GM12878 (cell line): Measurements from ENCODE around the gene RGS19. TPM values are rescaled to one million over a fixed set of nuclear protein-coding genes. Genes with fewer than 3 reads are reported as not detected.

Source experiments
- ATAC-seq: fragments of 200-7000 bp; cut with Tn5 transposase; 3 replicates; pipeline ENCODE4 v1.9.1; 2020; ENCODE audit warnings: mild to moderate bottlenecking, moderate library complexity
- BruUV-seq: library from RNA; stranded (reverse); fragments of 400-500 nt; replicated peaks from 2 replicates; lab custom pipeline; 2021; lab: Mats Ljungman, UMichigan
- CTCF ChIA-PET: fragments of 300-600 bp; sonication (Branson Sonifier 250); formaldehyde crosslinking; extraction: SDS; loops from one replicate; lab custom pipeline; 2021; ENCODE audit warnings: inconsistent platforms; lab: Yijun Ruan, JAX
- POLR2A ChIA-PET: fragments of 350-600 bp; formaldehyde crosslinking; extraction: SDS; loops from one replicate; lab custom pipeline; 2021; ENCODE audit warnings: inconsistent platforms; lab: Charles Lee
- RAD21 ChIA-PET: fragments of 300-600 bp; sonication (Branson Sonifier 250); formaldehyde crosslinking; loops from one replicate; lab custom pipeline; 2023; ENCODE audit warnings: antibody characterized with exemption; ENCODE audit not compliant: unreplicated experiment; lab: Charles Lee
- SMC1A ChIA-PET: fragments of 300-600 bp; sonication (Branson Sonifier 250); formaldehyde crosslinking; loops from one replicate; lab custom pipeline; 2023; ENCODE audit not compliant: unreplicated experiment, uncharacterized antibody; lab: Charles Lee
- DNase-seq: peaks from one replicate; pipeline ENCODE4 v3.0.0-alpha.2; 2011; ENCODE audit warnings: low read depth, low spot score
- FAIRE-seq: peaks from 3 replicates; lab custom pipeline; 2011; peaks lifted over from hg19 to GRCh38; lab: Jason Lieb, UNC
- H2AFZ ChIP-seq: 2 replicates; pipeline ENCODE4 v1.6.0; 2011; ENCODE audit warnings: low read depth, low read length, control low read depth; ENCODE audit not compliant: control insufficient read depth
- H3K27ac ChIP-seq: 2 replicates; pipeline ENCODE4 v1.5.1; 2011; ENCODE audit warnings: control low read depth; ENCODE audit not compliant: control insufficient read depth, insufficient read depth
- H3K27me3 ChIP-seq, 2 experiments: replicated peaks in 1 of 2; 2 replicates each; pipeline versions ENCODE4 v1.6.0 to v1.6.1; 2011; ENCODE audit warnings: low read length in 1 of 2; ENCODE audit not compliant: control insufficient read depth in 2 of 2, insufficient read depth in 2 of 2
- H3K36me3 ChIP-seq, 2 experiments: 2 replicates each; pipeline ENCODE4 v1.5.1; 2011; ENCODE audit warnings: low read length in 1 of 2; ENCODE audit not compliant: control insufficient read depth in 2 of 2, insufficient read depth in 2 of 2
- H3K4me1 ChIP-seq: 2 replicates; pipeline ENCODE4 v1.6.1; 2011; ENCODE audit warnings: mild to moderate bottlenecking, low read length, moderate library complexity, mixed read lengths; ENCODE audit not compliant: control insufficient read depth, insufficient read depth
- H3K4me2 ChIP-seq: 2 replicates; pipeline ENCODE4 v1.6.0; 2011; ENCODE audit warnings: control low read depth; ENCODE audit not compliant: control insufficient read depth, insufficient read depth
- H3K4me3 ChIP-seq: fragments of 200-600 bp; sonication (generic); 2 replicates; pipeline ENCODE4 v1.5.1; 2016
- H3K79me2 ChIP-seq: 2 replicates; pipeline ENCODE4 v1.6.0; 2011; ENCODE audit warnings: low read length; ENCODE audit not compliant: control insufficient read depth, insufficient read depth
- H3K9ac ChIP-seq: 2 replicates; pipeline ENCODE4 v1.8.0; 2011; ENCODE audit warnings: low read length, control low read depth, mixed read lengths; ENCODE audit not compliant: control insufficient read depth, insufficient read depth
- H3K9me3 ChIP-seq: replicated peaks from 3 replicates; pipeline ENCODE4 v1.5.1; 2011; ENCODE audit warnings: mild to moderate bottlenecking, low read length; ENCODE audit not compliant: control insufficient read depth, insufficient read depth
- H4K20me1 ChIP-seq: 2 replicates; pipeline ENCODE4 v1.6.0; 2011; ENCODE audit not compliant: control insufficient read depth, insufficient read depth
- CREM ChIP-seq: IDR thresholded peaks from 2 replicates; pipeline ENCODE4 v1.6.1; 2014; ENCODE audit warnings: antibody characterized with exemption, low read depth
- ESRRA ChIP-seq: IDR thresholded peaks from 2 replicates; pipeline ENCODE4 v1.6.1; 2012; ENCODE audit warnings: mild to moderate bottlenecking, low read length, improper control_type of control experiment
- MEF2A ChIP-seq: IDR thresholded peaks from 2 replicates; pipeline ENCODE4 v1.6.1; 2011; ENCODE audit warnings: low read depth, mild to moderate bottlenecking, low read length, moderate library complexity; ENCODE audit not compliant: insufficient read depth
- NR2C2 ChIP-seq: IDR thresholded peaks from 2 replicates; pipeline ENCODE4 v1.6.1; 2011; ENCODE audit warnings: borderline replicate concordance, low read depth; ENCODE audit not compliant: control insufficient read depth, insufficient read length
- POU2F2 ChIP-seq: IDR thresholded peaks from 3 replicates; pipeline ENCODE4 v1.6.1; 2011; ENCODE audit warnings: low read depth, mild to moderate bottlenecking, low read length, borderline replicate concordance
- RUNX3 ChIP-seq: IDR thresholded peaks from 2 replicates; pipeline ENCODE4 v1.6.1; 2012; ENCODE audit warnings: low read length, inconsistent platforms
- SP1 ChIP-seq: IDR thresholded peaks from one replicate; pipeline ENCODE4 v1.6.1; 2011; ENCODE audit warnings: low read depth, low read length
- SREBF1 ChIP-seq: IDR thresholded peaks from 2 replicates; pipeline ENCODE4 v1.6.1; 2012; ENCODE audit warnings: mild to moderate bottlenecking, low read length
- STAT1 ChIP-seq: fragments of 450-650 bp; conservative IDR thresholded peaks from 2 replicates; pipeline ENCODE4 v1.6.1; 2014; ENCODE audit warnings: antibody characterized with exemption, mild to moderate bottlenecking
- TARDBP ChIP-seq: IDR thresholded peaks from 2 replicates; pipeline ENCODE4 v1.6.1; 2016; ENCODE audit warnings: borderline replicate concordance
- YY1 ChIP-seq: IDR thresholded peaks from 2 replicates; pipeline ENCODE4 v1.6.1; 2011; ENCODE audit warnings: low read depth, mild to moderate bottlenecking, low read length
- WGBS: methylation state at CpG from one replicate; pipeline ENCODE4 v1.1.6; 2016; ENCODE audit warnings: low lambda C conversion rate; ENCODE audit not compliant: insufficient replicate concordance, insufficient coverage; ENCODE audit errors: missing lambda C conversion rate; 5-methylcytosine and 5-hydroxymethylcytosine counted together
- in situ Hi-C: fragments of 300-500 bp; cut with MboI; formaldehyde crosslinking; loops from 9 replicates; pipeline ENCODE4 v1.14.3; 2018; ENCODE audit warnings: mixed read lengths
- intact Hi-C: fragments of 100-400 bp; cut with micrococcal nuclease; formaldehyde crosslinking; loops from one replicate; pipeline ENCODE4 v1.14.2; 2022; ENCODE audit not compliant: unreplicated experiment
- polyA plus RNA-seq, 11 experiments: library from polyadenylated mRNA; depleted of rRNA in 4 of 11; unstranded in 6 of 11; stranded (reverse) in 5 of 11; fragments of >200 nt; fragmentation: Nextera tagmentation in 4 of 11; fragmentation: Illumina TruSeq in 1 of 11; extraction: Ambion mirVana in 4 of 11; extraction: Trizol in 1 of 11; gene quantifications; 1 replicate in 1 of 11; 2 replicates in 10 of 11; pipeline versions ENCODE4 v1.2.1 to v1.2.3, GENCODE V29; 2011 to 2016; ENCODE audit warnings: inconsistent platforms in 2 of 11, missing spikeins in 2 of 11, low read depth in 1 of 11
- total RNA-seq, 4 experiments: library from RNA; depleted of rRNA in 3 of 4; stranded (reverse); fragments of >200 nt in 3 of 4; fragmentation: Illumina TruSeq in 1 of 4; extraction: Trizol in 1 of 4; gene quantifications; 2 replicates each; pipeline versions ENCODE4 v1.2.1 to v1.2.3, GENCODE V29; 2013 to 2021
- TF ChIP-seq, protein P1 (sequence below): fragments of 450-650 bp; conservative IDR thresholded peaks from 2 replicates; pipeline ENCODE4 v1.6.1; 2017; ENCODE audit warnings: mild to moderate bottlenecking, moderate library complexity
- TF ChIP-seq, protein P2 (sequence below): fragments of 450-650 bp; formaldehyde crosslinking; IDR thresholded peaks from 2 replicates; pipeline ENCODE4 v1.5.0; 2022; ENCODE audit warnings: mild to moderate bottlenecking, missing genetic modification characterization
- TF ChIP-seq, protein P3 (sequence below): fragments of 450-650 bp; IDR thresholded peaks from 2 replicates; pipeline ENCODE4 v1.6.1; 2017; ENCODE audit warnings: mild to moderate bottlenecking
- TF ChIP-seq, protein P4 (sequence below): IDR thresholded peaks from 2 replicates; pipeline ENCODE4 v1.6.1; 2012; ENCODE audit warnings: low read depth, low read length, improper control_type of control experiment

The RGS19 gene
- total and polyA plus RNA-seq, 10 of the 15 experiments (the other 5 are each of a cell fraction or from before 2014, with no cell fraction given), result 0.82 to 62.4 (median 39.8) TPM

DNA sequence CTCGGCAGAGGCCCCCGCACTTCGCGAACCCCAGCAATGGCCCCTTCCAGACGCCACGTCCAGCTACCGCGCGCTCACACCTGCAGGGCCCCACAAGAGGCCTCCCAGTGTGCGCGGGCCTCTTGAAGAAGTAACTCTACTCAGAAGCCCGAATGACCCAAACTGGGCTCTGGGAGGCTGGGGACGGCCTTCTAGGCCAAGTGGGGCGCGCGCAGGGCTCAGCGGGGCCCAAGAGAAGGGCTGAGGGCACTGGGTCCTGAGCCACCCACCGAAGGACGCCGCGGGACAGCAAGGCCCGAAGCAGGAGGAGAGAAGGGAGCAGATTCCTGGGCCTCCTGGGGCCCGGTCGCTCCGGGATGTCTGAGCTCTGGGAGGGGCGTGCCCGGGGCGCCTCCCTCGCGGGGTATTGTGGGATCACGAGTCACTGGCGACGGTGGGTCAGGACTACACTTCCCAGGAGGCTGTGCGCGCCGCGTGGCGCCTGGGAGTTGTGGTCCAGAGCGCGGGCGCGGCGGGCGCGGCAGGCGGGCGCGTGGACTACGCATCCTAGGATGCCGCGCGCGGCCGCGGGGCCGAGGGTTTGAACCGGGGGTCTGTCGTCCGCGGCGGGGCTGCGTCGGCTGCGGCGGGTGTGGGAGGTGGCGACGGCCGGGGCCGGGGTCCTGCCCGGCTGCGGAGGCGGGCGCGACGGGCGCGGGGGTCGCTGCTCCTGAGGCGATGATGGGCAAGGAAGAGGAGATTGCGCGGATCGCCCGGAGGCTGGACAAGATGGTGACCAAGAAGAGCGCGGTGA lies 16.5 kb downstream of the RGS19 start, which contains the start of gene TCEA2:
Gene TCEA2, plus strand, starts transcription at position 603 of the 793 bp plus-strand sequence. Its CDS starts 115 bp downstream, at position 718.
- H3K27ac ChIP-seq, result peak within 1 kb of the TSS; percentile 56
- peak within 1 kb of the TSS; percentile 88 for H3K9ac ChIP-seq
- peaks cover 41% of the 10 kb centered on the region for H3K4me1 ChIP-seq
- ChIA-PET RAD21 (interaction anchor here (1.0 to 2.3 kb wide), 8 partner anchors 16 to 525 kb away, joined by 3 to 8 read pairs (median 4); partner anchors contain the start of genes OPRL1, PTK6, RGS19 and TPD52L2), SMC1A (interaction anchor here (0.8 to 2.1 kb wide), 5 partner anchors 9 to 83 kb away, joined by 3 to 8 read pairs (median 4); partner anchors contain the start of genes RGS19 and SAMD10), CTCF (interaction anchor here (0.8 to 1.1 kb wide), 4 partner anchors 22 to 151 kb away, joined by 3 to 7 read pairs (median 3); partner anchors contain the start of gene PRPF6), POLR2A (interaction anchor here (0.9 to 2.6 kb wide), 6 partner anchors 9 to 107 kb away, joined by 3 to 11 read pairs (median 5); partner anchors contain the start of gene UCKL1)
- H3K36me3 ChIP-seq, result no peaks in the 10 kb centered on the region
- ATAC-seq (peak; percentile 85), DNase-seq (no peak), FAIRE-seq (peak; percentile 93)
- peak within 1 kb of the TSS; percentile 87 for H2AFZ ChIP-seq
- H3K27me3 ChIP-seq, result no peaks in the 10 kb centered on the region
- no peaks in the 10 kb centered on the region for H4K20me1 ChIP-seq
- peak within 1 kb of the TSS; percentile 74 for H3K4me3 ChIP-seq
- in situ Hi-C loops, result no loop called here
- no peaks in the 10 kb centered on the region; the same call in 1 of the 2 replicates for H3K79me2 ChIP-seq
- H3K9me3 ChIP-seq, result no peaks in the 10 kb centered on the region
- H3K4me2 ChIP-seq, result peak within 1 kb of the TSS; percentile 92
- intact Hi-C loops, result loop anchor here (2.0 kb wide), 1 partner anchor 16 kb away; the partner anchor contains the start of gene RGS19
- WGBS, result 13% methylated on average over 85 of the region's 85 CpGs
- no TSS peak for BruUV-seq
- TF ChIP-seq, protein P1, sequence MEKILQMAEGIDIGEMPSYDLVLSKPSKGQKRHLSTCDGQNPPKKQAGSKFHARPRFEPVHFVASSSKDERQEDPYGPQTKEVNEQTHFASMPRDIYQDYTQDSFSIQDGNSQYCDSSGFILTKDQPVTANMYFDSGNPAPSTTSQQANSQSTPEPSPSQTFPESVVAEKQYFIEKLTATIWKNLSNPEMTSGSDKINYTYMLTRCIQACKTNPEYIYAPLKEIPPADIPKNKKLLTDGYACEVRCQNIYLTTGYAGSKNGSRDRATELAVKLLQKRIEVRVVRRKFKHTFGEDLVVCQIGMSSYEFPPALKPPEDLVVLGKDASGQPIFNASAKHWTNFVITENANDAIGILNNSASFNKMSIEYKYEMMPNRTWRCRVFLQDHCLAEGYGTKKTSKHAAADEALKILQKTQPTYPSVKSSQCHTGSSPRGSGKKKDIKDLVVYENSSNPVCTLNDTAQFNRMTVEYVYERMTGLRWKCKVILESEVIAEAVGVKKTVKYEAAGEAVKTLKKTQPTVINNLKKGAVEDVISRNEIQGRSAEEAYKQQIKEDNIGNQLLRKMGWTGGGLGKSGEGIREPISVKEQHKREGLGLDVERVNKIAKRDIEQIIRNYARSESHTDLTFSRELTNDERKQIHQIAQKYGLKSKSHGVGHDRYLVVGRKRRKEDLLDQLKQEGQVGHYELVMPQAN, result peak; percentile 83
- TF ChIP-seq NR2C2 (no peak), TARDBP (peak; percentile 99), YY1 (peak; percentile 89), MEF2A (no peak), SREBF1 (peak; percentile 92), POU2F2 (peak; percentile 39; the same call in 1 of the 3 replicates), STAT1 (peak; percentile 88; the same call in 1 of the 2 replicates), CREM (peak; percentile 94), ESRRA (no peak; the same call in 1 of the 2 replicates), SP1 (peak; percentile 24), RUNX3 (peak; percentile 70)
- TF ChIP-seq, protein P2, sequence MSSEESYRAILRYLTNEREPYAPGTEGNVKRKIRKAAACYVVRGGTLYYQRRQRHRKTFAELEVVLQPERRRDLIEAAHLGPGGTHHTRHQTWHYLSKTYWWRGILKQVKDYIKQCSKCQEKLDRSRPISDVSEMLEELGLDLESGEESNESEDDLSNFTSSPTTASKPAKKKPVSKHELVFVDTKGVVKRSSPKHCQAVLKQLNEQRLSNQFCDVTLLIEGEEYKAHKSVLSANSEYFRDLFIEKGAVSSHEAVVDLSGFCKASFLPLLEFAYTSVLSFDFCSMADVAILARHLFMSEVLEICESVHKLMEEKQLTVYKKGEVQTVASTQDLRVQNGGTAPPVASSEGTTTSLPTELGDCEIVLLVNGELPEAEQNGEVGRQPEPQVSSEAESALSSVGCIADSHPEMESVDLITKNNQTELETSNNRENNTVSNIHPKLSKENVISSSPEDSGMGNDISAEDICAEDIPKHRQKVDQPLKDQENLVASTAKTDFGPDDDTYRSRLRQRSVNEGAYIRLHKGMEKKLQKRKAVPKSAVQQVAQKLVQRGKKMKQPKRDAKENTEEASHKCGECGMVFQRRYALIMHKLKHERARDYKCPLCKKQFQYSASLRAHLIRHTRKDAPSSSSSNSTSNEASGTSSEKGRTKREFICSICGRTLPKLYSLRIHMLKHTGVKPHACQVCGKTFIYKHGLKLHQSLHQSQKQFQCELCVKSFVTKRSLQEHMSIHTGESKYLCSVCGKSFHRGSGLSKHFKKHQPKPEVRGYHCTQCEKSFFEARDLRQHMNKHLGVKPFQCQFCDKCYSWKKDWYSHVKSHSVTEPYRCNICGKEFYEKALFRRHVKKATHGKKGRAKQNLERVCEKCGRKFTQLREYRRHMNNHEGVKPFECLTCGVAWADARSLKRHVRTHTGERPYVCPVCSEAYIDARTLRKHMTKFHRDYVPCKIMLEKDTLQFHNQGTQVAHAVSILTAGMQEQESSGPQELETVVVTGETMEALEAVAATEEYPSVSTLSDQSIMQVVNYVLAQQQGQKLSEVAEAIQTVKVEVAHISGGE (CRISPR knock-in tag), result no peak
- TF ChIP-seq, protein P3, sequence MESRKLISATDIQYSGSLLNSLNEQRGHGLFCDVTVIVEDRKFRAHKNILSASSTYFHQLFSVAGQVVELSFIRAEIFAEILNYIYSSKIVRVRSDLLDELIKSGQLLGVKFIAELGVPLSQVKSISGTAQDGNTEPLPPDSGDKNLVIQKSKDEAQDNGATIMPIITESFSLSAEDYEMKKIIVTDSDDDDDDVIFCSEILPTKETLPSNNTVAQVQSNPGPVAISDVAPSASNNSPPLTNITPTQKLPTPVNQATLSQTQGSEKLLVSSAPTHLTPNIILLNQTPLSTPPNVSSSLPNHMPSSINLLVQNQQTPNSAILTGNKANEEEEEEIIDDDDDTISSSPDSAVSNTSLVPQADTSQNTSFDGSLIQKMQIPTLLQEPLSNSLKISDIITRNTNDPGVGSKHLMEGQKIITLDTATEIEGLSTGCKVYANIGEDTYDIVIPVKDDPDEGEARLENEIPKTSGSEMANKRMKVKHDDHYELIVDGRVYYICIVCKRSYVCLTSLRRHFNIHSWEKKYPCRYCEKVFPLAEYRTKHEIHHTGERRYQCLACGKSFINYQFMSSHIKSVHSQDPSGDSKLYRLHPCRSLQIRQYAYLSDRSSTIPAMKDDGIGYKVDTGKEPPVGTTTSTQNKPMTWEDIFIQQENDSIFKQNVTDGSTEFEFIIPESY, result no peak
- TF ChIP-seq, protein P4, sequence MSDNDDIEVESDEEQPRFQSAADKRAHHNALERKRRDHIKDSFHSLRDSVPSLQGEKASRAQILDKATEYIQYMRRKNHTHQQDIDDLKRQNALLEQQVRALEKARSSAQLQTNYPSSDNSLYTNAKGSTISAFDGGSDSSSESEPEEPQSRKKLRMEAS, result 0 out of 2 replicates have a peak, but pooled peaks have one; percentile 56
